GM19455 (cell line): Measurements from ENCODE around the gene PRKX.
"Not testable (repeated sequence)": the region's sequence is repeated elsewhere in the genome, so short reads cannot be mapped to it uniquely, and the experiment has no call there.

Experiments used
- ATAC-seq: cut with Tn5 transposase; IDR thresholded peaks from one replicate; pipeline ENCODE4 v1.9.1; 2021; ENCODE audit not compliant: unreplicated experiment

The PRKX gene

DNA sequence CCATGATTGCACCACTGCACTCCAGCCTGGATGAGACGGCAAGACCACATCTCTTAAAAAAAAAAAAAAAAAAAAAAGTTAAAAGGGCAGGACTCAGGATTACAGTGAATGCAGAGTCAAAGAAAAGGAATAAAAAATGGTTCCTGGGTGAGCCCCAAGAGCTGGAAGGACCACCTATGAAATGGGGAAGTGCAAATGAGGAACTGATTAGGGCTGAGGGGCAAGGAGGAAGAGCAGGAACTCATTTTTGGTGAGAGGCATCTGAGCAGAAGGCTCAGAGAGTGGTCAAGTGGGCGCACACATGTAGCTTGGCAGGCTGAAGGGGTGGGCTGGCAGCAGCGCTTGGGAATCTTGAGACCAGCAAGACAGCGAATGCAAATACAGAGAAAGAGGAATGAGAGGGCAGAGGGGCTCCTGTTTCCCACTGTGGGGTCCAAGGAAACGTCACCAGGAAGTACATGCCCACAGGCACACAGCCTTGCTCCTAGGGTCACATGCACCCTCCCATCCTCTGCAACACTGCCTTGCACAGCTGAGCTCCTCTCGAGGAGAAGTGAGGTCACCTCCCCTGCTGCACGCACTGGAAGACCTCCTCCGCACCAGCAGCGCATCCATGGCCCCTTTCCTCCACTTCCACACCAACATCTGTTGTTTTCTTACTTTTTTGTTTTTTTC lies 49.7 kb downstream of the PRKX start:
- not testable (repeated sequence) for ATAC-seq

DNA sequence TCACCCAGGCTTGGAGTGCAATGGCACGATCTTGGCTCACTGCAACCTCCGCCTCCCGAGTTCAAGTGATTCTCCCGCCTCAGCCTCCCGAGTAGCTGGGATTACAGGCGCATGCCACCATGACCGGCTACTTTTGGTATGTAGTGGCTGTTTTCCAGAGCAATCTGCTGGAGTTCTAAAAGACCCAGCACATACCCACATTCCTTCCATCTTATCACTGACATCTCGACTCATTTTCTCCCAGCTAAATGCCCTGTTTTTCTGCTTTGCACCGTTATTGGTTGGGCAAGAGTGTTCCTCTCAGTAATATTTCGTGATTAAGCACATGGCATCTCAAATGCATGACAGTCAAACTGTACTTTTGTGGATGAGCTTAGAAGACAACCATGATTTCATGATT lies 53.7 kb downstream of the PRKX start:
- no peak for ATAC-seq

DNA sequence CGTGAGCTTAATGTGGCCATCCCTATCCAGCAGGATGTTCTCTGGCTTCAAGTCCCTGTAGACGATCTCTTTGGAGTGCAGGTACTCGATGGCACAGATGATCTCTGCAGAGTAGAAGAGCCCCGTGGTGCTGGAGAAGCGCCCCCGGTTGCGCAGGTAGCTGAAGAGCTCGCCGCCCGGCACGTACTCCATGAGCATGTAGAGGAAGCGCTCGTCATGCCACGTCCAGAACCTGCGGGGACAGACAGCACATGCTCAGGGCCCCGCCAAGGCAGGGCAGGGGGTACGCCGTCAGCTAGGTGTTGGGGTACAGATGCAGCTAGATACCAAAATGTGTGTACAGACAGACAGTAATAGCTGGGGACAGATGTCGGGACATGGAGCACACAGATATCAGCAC lies 58.3 kb downstream of the PRKX start:
- ATAC-seq = no peak

DNA sequence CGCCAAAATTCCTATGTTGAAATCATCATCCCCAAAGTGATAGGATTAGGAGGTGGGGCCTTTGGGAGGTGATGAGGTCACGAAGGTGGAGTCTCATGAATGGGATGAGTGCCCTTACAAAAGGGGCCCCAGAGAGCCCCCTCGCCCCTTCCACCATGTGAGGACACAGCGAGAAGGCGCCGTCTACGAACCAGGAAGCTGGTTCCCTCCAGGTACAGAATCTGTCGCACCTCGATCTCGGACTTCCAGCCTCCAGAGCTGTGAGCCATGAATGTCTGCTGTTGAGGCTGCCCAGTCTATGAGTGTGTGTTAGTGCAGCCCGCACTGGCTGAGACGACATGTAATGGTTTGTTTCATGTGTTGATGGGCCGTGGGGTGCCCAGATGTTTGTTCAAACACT lies 60.3 kb downstream of the PRKX start:
- ATAC-seq = no peak

DNA sequence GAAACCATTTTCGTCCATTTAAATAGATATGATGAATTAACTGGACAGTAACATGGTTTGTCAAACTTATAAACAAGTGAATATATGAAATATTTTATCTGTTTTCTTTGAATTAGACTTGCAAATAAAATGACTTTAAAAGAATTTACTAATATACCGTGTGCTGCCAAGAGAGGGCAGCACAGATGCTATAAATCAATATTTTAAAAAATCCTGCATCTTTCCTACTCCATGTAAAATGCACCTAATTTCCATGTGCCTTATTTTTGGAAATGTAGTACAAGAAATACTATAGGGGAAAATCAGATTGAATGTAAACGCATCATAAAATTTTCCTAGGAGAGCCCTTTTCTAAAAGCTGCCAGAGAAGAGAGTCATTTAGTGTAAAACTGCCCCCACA lies 62.2 kb downstream of the PRKX start:
- no peak for ATAC-seq

DNA sequence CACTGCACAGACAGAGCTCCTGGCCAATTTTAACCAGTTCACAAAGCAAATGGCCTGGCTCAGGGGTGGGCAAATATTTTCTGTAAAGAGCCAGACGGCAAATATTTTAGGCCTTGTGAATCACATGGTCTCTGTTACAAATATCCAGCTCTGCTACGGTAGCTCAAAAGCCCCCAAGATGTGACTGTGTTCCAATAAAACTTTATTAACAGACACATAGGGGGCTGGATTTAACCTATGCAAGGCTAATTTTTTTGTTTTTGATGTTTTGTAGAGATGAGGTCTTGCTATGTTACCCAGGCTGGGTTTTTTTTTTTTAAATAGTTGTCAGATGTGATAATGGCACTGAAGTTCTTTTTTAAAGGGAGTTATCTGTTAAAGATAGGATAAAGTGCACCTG lies 65.4 kb downstream of the PRKX start:
- no peak for ATAC-seq

DNA sequence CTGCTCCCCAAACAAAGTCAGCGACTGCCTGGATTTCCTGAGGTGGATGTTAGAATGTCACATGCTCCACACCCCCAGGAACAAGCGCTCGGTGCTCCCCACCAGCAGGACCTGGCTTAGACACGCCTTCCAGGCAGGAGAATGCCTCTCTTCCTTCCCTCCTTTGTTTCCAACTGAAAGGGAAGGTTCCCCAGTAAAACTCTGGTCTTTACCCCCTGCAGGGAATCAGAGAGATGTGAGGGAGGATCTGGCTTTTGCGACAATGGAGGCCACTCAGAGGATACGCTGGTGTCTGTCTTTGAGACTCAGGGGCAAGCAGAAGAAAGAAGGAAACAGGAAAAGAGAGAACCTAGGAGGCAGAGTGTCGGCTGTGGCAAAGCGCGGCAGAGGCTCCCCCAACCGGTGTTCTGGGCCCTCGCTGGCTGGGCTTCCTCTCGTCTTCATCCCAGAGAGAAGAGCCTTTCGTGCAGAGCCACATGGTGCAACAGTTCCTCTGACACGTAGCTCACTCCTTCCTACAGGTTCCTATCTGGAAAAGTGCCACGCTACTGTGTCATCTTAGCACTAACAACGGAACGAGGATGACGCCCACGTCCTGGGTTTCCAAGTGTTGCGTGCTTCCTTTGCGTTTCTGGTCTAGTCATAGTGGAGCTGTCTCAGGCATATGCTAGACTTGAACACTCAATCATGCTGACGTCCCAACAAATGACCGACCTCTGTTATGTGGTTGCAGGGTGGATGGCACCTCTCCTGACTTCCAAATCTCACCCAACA lies 73.4 kb downstream of the PRKX start:
- not testable (repeated sequence) for ATAC-seq

DNA sequence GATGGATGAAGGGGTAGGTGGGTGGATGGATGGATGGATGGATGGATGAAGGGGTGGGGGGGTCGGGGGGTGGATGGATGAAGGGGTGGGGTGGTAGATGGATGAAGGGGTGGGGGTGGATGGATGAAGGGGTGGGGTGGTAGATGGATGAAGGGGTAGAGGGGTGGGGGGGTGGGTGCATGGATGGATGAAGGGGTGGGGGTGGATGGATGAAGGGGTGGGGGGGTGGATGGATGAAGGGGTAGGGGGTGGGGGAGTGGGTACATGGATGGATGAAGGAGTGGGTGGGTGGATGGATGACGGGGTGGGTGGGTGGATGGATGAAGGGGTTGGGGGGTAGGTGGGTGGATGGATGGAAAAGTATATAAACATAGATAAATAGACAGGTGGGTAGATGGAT lies 74.2 kb downstream of the PRKX start:
- no peak for ATAC-seq

DNA sequence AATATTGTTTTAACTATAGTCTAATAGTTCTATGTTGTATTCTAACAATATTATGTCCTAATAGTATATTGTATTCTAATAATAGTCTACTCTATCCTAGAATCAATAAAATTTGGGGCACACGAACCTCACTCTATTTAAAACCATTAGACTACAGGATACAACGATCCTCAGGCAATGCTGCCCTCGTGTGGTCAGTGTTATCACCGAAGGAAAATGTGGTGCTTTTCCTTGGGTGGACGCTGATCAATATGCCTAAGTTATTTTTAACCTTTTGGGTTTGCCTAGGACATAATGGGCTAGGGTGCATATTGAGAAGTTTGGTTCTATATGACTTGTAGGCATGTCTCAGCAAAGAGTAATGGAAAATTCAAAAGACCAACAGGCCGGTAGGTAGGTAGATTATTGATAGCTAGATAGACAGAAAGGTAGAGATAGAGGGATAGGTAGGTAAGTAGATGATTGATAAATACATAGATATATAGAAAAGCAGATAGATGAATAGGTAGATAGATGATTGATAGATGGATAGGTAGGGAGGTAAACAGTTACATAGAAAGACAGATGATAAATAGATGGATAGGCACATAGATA lies 75.1 kb downstream of the PRKX start:
- no peak for ATAC-seq

DNA sequence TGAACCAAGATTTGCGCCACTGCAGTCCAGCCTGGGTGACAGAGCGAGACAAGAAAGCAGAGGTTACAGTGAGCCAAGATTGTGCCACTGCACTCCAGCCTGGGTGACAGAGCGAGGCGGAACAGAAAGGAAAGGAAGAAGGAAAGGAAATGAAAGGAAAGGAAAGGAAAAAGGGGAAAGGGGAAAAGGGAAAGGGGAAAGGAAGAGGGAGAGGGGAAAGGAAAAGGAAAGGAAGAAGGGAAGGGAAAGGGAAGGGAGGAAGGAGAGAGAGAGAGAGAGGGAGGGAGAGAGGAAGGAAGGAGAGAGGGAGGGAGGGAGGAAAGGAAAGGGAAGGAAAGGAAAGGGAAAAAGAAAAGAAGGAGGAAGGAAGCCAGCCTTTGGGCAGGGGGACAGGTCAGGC lies 76.6 kb downstream of the PRKX start:
- no peak for ATAC-seq

DNA sequence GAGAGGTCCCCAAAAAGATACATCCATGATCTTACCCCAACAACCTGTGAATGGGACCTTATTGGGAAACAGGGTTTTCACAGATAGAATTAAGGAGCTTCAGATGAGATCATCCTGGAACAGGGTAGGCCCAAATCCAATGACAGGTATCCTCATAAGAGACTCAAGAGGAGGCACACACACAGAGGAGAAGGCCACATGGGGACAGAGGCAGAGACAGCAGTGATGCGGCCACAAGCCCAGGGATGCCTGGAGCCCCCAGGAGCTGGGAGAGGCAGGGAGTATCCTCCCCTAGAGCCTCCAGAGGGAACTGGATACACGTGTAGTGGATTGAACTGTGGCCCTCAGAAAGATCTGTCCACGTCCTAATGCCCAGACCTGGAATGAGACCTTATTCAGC lies 82.3 kb downstream of the PRKX start:
- ATAC-seq = no peak

DNA sequence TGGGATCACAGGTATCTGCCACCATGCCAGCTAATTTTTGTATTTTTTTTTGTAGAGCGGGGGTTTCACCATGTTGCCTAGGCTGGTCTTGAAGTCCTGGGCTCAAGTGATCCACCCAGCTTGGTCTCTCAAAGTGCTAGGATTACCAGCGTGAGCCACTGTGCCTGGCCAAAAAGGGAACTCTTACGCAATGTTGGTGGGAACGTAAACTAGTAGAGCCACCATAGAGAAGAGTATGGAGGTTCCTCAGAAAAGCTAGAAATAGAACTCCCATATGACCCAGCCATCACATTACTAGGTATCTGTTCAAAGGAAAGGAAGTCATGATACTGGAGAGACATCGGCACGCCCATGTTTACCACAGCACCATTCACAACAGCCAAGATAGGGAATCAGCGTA lies 85.9 kb downstream of the PRKX start:
- ATAC-seq = no peak

DNA sequence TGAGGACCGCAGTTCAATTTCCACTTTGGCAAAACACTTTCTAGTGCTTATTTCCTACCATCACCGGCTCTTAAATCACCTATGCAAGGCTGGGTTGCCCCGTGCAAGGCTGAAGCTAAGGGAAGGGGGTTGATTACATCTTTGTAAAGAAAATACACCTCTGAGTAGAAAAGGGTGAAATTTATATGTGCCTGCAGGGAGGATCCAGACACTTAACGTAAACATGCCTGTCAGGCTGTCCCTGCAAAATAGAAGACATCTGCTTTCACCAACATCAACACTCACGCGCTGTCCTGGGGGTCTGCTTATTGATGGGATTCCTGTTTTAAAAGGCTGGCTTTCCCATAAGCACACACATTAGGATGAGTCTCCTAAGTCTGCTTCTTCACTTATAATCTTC lies 92.0 kb downstream of the PRKX start:
- ATAC-seq = no peak

DNA sequence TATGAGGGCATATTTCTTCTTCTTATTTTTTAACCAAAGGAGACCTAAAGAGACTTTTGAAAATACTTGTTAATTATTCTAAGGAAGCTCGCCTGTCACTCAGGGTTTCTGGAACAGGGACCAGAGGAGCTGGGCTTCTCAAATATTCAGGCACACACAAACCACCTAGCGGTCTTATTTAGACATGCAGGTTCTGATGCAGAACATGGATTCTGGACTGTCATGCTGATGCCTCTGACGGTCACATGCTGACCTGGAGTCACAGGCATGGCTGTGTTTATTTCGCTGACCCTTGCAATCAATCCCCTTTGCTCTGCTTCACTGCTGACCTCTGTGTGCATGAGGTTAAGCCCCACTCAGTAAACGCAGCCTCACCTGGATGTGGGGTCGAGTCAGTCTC lies 101.7 kb downstream of the PRKX start:
- ATAC-seq = not testable (repeated sequence)

DNA sequence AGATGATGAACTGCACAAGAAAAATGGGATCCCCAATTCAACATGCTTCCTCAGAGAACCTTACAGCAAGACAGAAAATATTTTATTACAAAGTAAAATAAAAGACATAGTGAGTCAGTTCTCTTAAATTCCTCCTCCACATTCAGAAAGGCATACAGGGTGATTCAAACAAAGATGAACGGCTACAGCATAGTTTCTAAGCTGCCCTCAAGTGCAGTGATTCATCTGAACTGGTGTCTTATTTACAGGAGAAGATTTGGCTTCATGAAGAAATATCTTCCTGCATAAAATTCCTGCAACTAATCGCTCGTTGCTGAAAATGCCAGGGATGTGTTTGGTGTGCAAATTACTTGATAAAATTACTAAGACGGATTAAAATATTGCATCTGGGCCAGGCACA lies 103.6 kb downstream of the PRKX start:
- no peak for ATAC-seq

DNA sequence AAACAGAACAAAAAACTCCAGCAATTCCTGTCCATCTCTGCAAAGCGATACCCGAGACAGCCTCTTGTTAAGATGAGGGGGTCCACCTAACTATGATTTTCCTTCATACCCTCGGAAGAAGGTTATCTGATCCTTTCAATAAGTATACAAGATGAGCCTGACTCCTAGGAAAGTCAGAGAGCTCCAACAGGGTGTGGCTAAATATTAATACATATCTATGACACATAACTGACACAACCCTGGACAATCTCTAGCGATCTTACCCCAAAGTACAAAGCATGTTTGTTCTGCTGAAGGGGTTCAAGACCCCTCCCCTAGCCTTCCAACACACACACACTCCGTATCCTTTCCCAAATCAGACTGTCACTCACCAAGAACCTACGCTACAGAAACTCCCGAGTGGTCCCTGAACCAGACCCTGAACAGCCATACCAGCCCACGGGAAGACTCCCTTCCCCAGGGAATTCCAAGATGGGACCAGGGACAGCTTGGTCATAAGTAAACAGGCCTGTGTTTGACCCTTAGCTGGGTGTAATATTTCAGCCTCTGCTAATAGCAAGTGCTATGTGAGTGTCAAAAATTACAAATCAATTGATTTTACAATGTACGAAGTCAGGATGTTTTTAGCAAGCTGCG lies 110.3 kb downstream of the PRKX start:
- no peak for ATAC-seq

DNA sequence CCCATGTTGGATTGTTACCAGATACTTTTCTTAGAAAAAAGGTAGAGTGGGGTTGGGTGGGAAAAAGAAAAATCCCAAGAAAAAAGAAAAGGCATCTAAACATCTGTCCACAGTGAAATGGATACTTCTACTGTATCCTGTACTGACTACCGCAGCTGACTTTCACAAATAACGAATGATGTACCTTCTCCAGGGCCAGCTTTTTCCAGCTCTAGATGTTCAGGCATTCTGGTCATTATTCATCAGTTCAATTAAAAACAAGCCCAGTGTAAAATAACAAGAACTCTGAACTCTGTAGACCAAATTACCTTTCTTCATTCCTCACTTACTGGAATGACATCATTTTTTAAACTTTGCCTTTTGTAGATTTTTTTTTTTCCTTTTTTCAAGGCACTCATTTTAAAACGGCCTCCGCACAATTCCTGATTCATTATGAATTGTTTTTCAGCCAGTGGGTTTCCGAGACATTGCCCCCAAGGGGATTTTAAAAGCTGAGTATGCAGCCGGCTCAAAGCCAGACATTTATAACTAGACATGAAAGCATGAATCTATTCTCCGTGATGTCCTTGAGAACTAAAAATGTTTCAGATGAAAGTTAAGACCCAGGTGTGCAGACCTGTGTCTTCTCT lies 113.5 kb downstream of the PRKX start:
- no peak for ATAC-seq

DNA sequence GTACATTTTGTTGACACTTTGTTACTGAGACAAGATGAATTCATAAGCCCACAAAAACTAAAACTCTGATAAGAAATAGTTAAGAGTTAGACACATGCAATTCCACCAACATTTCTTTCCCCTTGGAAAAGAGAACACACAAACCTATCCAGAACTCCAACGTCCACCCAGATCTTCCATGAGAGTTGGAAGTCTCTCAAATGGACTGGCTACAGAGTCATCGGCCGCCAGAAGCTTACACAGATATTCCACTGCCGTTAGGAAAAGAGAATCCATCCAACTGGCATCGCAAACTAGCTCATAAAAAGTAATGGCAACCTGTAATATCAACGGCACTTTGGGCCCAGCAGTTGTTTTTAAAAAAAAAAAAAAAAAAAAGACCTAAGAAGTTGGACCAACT lies 114.7 kb downstream of the PRKX start:
- ATAC-seq = no peak

DNA sequence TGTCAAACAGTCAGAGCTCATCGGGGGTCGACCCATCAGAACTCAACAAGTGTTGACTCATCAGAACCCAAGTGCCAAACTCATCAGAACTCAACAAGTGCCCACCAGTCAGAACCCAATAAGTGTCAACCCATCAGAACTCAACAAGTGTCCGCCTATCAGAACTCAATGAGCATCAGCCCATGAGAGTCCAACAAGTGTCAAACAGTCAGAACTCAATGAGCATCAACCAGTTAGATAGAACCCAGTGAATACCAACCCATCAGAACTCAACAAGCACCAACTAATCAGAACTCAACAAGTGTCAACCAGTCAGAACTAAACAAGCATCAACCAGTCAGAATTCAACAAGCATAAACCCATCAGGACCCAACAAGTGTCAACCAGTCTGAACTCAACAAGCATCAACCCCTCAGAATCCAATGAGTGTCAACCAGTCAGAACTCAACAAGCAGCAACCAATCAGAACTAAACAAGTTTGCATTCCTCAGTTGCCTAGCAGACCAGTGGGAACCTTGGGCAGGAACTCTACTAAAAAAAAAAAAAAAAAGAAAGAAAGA lies 115.3 kb downstream of the PRKX start:
- ATAC-seq = no peak

DNA sequence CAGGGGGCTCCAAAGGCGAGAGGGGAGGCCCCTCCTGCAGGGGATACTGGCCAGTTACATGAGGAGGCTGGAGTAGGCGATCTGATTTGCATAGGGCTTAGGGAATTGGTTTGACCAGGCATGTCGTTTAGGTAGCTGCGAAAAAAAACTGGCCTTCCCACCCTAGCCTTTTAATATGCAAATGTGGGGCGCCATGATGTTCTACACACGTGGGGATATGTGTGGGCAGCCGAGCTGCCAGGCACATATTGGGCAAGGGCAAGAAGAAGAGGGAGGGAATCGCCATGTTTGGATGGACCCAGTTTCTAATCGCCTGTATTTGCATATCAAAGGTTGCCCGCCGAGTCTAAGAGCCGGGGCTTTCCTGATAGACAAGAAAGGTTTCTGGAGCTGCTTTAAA lies 121.3 kb downstream of the PRKX start:
- no peak for ATAC-seq

DNA sequence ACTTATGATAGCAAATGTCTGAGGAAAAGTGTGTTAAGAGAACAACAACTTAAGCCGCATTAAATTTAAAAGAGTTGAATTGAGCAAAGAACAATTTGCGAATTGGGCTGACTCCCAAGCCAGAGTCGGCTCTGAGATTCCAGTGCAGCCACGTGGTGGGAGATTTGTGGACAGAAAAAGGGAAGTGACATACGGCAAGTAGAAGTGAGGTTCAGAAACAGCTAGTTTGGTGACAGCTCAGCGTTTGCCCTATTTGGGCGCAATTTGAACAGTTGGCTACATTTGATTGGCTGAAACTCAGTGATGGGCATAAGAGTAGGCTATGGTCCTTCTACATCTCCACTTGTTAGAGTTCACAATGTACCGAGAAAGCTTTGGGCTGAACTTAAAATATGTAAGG lies 124.0 kb downstream of the PRKX start:
- no peak for ATAC-seq
